Right hindlimb (tissue), 1 donor: Measurements from ENCODE around the gene NOP10.
"Not testable (repeated sequence)": the region's sequence is repeated elsewhere in the genome, so short reads cannot be mapped to it uniquely, and the experiment has no call there.

ENCODE experiments used
- DNase-seq: peaks from one replicate; pipeline ENCODE4 v3.0.0-alpha.2; 2018

Gene NOP10

DNA sequence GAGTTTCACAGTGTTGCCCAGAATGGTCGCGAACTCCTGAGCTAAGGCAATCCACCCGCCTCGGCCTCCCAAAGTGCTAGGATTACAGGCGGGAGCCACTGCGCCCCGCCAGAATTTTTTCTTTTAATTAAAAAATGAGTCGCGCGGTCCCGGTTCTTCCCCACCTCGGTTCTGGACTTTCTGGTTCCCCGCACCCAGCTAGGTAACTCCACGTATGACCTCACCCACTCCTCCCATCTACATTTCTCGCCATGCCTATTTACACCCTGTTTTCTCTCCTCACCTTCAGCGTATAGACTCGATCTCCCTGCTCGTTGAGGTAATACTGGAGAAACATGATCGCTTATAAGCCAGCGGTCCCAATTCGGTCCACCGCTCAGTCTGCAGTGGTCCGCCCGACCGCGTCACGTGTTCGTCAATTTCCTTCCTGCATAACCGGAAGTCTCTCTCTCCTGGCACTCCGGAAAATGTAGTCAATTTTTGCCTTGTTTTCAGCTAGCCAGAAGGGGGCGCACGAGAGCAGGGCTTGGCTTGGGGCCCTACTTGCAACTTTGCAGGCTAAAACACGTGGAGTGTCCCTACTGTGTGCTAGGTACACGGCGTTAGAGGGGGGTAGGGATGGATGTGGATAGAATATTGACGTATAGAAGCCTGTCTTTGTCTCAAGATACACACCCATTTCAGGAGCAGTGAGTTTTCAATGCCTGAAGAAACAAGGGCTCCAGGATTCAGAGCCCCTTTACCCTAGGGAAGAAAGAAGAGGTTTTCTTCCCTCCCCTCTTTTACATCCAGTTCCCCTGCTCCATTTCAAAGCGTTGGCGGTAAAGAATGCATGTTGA lies at the start of gene NOP10, which contains the start of gene NUTM1:
TSS of gene NOP10 (minus strand) at position 400 of the 839 bp plus-strand sequence. CDS start at position 337, 63 bp downstream.
TSS of gene NUTM1 (plus strand) at position 579 of the 839 bp plus-strand sequence. CDS start 382 bp downstream, outside the sequence.
- peak; percentile 94 for DNase-seq

DNA sequence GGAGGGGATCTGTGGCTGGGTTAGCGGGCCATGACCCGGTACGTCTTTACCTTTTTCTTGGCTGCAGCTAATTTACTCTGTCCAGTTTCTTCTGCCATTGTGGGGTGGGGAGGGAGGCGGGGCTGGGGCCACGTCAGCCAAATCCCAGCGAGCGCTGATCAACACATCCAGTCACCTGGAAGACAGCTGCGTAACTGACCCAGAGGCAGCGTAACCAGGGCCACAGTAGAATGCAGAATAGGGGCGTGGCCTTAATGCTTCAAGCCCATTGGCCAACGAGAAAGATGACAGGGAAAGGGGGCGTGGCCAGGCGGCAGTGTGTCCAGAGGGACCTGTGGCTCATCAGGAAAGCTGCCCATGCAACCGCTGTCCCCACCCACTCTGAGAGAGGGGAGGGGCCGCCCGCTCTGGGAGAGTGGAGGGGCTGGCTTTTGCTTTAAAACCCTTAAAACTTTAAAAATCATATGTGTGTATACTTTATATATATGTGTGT lies 46.7 kb upstream of the NOP10 start:
- DNase-seq, result not testable (repeated sequence)

DNA sequence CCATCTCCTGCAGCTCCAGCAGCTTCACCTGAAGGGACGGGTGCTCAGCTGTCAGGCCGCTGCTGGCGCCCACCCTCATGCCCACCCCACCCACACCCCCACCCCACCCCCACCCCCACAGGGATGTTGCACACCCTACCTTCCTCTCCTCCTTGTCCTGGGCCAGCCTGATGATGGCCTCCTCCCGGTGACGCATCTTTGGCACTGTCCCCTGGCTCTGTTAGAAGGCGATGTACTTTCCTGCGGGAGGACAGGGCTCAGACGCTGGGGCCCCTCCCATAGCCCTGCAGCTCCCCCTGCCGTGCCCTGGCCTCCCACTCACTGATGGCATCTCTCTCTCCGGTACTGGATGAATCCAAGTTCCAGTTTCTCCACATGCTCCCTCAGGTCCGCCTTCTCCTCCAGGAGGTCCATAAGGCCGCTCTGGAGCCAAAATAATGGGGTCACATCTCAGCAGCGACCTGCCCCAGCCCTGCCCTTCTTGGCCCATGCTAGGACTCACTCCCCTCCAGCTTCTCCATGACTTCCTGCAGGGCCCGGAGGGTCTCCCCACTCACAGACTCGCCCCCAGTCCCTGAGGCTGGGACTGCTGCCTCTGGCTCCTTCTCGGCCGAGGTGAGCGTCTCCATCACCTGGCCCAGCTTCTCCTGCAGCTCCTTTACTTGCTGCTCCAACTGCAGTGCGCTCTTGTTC lies 39.0 kb upstream of the NOP10 start:
- DNase-seq, result not testable (repeated sequence)

DNA sequence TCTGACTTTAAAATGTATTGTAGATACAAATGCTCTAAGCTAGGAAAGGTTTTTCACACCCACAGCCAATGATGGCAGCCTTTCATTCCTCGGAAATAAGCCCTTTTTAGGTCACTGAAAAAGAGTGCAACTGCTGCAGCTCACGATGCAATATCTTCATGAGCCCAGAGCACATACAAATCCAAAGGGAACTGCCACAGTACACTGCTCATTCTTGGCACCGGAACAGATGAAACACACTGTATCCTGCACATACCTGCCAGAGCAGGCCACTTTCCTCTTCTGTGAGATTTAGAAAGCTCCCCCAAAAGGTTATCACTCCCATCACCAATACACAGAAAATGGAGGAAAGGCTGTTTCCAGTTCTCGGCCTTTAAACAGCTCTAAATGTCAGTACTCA lies 37.6 kb upstream of the NOP10 start:
- not testable (repeated sequence) for DNase-seq

DNA sequence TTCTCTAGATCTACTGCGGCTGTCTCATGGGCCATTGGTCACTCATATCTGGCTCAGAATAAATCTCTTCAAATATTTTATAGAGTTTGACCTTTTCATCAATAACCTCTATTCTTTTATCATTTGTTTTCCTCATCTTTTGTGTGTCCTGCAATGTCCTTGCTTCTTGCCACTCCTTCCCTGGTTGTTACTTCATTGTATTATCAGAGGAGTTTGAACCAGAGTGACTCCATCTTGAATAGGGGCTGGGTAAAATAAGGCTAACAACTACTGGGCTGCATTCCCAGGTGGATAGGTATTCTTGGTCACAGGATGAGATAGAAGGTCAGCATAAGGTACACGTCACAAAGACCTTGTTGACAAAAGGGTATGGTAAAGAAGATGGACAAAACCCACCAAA lies 33.9 kb upstream of the NOP10 start:
- DNase-seq, result no peak

DNA sequence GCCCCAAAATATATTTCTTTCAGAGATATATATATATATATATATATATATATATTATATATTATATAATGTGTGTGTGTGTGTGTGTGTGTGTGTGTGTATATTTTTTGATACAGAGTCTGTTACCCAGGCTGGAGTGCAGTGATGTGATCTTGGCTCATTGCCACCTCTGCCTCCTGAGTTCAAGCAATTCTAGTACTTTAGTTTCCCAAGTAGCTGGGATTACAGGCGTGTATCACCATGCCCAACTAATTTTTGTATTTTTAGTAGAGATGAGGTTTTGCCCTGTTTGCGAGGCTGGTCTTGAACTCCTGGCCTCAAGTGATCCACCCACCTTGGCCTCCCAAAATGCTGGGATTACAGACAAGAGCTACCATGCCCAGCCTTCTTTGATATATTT lies 32.6 kb upstream of the NOP10 start:
- not testable (repeated sequence) for DNase-seq

DNA sequence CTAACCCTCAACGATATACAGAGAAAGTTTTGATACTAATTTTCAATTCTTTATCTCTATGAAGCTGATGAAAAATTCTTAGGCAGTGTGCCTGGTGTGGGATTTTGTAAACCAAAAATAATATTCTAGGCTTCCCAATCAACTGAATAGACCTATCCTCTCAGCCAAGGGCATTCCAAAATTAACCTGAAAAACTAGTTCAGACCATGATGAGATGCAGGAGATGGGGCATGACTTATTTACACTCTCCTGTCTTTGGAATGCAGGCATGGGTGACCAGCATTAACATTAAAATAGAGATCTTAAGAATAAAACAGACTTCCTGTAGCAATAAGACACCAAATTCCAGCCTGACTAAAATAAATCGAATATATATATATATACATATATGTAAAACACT lies 31.9 kb upstream of the NOP10 start:
- DNase-seq, result no peak

DNA sequence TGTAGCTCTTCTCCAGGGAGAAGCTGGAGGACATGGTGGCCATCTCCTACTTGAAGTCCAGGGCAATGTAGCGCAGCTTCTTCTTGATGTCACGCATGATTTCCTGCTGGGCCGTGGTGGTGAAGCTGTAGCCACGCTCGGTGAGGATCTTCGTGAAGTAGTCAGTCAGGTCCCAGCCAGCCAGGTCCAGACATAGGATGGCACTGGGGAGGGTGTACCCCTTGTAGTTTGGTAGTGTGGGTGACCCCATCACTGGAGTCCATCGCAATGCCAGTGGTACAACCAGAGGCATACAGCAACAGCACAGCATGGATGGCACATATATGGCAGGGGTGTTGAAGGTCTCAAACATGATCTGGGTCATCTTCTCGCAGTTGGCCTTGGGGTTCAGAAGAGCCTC lies 31.0 kb upstream of the NOP10 start:
- DNase-seq, result no peak

DNA sequence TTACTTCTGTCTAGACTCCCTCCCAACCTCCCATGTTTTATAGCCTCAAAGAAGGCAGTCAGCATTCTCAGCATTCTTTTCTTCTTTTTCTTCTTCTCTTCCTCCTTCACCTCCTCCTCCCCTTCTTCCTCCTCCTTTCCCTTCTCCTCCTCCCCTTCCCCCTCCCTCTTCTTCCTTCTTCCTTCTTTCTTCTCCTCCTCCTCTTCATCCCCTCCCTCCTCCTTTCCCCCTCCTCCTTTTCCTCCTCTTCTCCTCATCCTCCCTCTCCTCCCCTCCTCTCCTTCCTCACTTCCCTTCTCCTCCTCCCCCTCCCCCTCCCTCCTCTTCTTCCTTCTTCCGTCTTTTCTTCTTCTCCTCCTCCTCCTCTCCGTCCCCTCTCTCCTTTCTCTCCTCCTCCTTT lies 27.7 kb upstream of the NOP10 start:
- no peak for DNase-seq

DNA sequence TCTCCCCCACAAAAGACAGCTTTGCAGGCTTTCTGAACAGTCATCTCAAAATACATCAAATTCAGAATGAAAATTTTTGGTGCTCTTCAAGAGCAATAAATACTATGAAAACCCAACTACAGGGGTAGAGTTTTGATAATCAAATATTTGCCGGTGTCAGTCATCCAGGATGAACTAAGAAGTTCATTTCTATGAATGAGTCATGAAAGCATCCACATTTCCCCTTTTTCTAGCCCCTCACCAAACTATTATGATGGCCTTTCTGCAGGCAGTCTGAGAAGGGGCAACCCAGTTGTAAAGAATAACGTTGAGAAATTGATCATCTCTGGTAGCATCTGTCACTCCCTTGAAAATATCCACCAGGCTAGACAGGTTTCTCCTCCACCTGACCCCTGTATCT lies 27.2 kb upstream of the NOP10 start:
- no peak for DNase-seq

DNA sequence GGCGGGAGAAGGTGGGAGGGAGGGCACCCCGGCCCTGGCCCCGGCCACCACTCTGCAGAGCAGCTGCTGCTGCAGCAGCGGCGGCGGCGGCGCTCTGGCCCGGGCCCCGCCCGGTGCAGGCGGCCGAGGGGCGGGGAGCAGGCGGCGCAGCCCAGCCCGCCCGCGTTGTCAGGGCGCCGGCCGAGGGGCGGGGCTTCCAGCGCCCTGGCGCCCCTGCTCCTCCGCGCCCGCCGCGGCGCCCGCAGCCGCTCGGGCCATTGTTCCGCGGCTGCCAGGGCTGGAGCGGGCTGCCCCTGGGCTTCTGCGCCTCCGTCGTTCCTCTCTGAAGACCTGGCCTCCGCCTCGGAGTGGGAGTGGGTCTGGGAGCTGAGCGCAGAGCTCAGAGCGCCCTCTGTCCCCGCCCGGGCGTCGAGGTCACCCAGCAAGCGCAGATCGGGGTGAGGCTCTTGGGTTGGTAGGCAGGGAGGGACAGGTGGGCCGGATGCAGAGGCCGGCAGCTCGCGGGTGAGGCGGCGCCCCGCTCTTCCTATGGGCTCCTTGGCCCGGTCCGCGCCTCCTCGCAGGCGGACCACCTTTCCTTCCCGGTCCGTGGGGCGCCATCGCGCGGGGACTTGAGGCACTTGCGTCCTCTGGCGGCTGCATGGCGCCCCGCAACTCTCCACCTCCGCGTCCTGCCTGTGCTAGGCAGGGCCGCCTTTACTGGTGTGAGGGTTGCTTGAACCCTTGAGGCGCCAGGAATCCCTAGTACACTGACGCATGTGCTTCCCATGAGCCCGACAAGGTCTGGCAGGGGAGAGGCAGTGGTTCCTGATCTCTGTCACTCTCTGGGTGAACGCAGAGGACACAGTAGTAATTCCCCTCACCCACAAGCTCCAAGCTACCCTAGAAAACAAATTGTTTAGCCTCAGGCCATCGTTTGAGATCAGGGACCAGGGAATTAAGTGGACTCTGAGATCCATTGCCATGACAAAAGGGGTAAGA lies 24.5 kb upstream of the NOP10 start, which contains the start of gene LPCAT4:
TSS of gene LPCAT4 (minus strand) at position 96 of the 981 bp plus-strand sequence. CDS start 96 bp downstream, outside the sequence.
- DNase-seq, result peak; percentile 90

DNA sequence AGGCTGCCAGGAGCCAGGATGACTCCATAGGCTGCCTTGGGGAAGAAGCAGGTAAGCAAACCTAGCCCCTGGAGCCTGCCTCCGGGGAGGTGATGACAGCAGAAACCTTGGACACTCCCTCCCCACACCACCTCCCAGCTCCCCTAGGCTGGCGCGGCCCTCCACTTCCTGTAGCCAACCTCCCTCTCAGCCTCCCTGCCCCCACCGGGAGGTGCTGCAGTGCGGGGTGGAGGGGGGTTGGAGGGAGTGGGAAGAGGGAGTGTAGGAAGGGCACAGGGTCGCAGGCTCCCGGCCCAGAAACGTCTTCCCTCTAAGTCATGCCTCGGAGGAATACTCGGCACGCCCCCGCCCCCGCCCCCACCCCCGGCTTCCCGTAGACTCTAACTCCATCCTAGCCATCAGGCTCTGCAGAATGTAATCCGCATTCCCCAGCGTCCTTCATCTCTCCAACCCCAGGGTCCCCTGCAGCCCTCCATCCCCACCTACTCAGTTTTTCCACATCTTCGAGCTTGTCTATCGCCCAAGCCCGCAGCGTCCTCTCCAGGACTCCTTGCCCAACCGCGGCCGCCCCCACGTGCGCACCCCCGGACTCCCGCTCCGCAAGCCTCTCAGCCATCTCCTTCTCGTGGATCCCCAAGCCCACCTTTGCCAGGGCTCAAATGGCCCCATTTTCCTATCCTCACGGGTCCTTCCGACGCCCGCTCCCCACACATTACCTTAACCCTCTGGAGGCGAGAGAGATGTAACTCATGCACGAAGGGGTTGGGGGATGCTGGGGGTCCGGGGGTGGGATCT lies 23.5 kb upstream of the NOP10 start:
- peak; percentile 74 for DNase-seq

DNA sequence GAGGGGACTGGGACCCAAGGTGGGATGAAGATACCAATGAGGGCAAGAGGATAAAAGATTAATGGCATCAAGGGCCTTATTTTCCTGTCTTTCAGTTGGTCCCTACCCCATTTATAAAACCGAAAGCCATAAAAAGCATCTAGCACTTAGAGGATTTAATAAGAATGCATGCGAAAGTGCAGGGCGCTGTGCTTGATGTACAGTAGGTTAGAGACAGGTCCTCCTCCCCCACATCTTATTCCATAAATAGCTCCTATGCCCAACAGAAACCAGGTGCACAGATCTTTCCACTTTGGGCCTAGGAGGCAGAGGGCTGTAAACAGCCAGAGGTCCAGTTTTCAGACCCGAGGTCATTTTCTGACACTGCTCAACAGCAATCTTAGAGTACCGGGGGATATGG lies 22.9 kb upstream of the NOP10 start:
- no peak for DNase-seq

DNA sequence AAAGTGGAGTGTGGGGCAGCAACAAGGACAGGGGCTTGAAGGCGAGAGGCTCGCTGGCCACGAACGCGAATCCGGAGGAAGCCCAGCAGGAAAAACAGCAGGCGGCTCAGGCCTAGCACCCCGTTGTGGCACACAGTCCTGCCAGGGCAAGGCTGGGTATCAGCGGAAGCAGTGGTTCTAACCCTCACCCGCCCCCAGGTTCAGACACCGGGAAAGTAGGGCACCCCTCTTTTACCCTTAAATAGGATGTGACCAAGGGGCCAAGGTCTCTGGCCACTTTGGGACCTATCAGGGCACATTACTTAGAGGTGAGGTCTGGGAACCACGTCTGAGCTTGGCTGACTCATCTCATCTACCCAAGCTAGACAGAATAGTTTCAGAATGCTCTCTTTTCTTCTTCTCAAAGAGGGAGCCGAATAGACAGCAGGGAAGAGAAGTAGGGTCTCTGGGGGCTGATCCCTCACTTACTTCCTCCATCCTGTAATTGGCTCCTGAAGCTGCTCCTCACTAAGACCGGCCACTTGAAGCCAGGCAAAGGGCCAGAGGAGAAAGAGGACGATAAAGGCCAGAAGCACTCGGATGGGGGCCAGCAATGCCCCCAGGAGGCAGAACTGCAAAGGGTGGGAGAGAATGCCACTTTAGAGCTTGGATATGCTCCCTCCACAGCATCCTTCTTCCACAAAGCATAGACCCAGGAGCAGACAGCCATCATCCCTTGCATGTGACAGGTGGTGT lies 22.3 kb upstream of the NOP10 start:
- no peak for DNase-seq

DNA sequence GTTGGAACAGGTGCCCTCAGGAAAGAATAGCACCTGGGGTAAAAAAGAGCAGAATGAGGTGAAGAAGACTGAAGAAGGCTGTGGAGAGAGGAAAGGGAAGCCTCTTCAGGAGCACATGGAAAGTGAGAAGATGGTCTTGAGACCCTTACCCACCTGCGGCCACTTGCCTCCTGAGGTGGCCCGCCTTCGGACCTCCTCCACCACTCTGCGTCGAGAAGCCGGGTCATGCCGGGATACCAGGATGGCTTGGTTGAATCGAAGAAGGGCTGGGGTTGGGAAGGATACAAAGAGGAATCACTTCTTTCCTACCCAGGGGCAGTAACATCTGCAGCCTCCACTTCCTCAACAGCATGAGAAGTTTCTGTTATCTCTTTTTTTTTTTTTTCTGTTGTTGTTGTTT lies 21.1 kb upstream of the NOP10 start:
- no peak for DNase-seq

DNA sequence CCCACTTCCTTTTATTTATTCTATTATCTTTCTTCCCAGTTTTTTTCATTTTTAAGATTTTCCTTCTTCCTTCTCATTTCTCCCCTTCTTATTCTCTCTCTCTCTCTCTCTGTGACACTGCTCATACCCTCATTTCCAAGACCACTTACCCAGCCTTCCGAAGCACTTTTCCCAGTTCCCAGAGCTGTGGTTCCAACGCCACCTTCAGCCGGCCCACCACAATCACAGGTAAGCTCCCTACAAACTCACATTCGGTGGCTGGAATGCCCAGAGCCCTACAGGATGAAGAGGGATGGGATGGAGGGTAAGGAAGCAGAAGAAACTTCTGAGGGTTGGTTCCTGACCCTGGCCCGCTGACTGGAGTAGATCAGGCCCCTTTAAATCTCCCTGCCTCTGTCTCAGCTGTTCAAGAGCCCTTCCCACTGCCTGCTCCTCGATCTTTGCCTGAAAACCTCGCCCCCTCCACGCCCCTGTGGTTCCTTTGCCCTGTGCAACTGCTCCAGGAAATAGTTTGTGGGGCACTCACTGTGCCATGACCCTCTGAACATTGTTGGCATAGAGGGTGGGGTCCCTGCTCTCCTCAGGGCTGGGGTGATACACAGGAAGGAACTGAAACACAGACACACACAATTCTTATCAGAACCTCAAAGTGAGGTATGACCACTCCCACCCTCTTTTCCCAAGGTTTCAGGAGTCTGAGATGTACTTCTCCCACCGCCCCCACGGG lies 19.3 kb upstream of the NOP10 start:
- no peak for DNase-seq

DNA sequence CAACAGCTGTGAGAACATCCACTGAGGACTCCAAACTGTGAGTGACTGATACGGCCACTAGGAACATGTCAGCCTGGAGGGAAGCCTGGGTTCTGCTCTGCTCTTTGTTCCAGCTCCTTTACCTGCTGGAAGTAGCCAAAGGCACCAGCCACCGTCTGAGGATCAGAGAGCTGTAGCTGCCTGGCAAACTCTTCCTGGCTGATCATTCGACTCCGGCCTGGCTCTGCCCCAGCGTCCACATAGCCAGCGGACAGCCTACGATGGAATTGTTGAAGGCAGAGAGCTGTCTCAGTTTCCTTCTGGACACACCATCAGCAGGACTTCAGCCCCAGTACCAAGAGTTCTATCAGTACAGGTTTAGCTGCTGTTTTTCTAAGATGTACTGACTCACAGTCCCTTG lies 18.3 kb upstream of the NOP10 start:
- DNase-seq, result no peak

DNA sequence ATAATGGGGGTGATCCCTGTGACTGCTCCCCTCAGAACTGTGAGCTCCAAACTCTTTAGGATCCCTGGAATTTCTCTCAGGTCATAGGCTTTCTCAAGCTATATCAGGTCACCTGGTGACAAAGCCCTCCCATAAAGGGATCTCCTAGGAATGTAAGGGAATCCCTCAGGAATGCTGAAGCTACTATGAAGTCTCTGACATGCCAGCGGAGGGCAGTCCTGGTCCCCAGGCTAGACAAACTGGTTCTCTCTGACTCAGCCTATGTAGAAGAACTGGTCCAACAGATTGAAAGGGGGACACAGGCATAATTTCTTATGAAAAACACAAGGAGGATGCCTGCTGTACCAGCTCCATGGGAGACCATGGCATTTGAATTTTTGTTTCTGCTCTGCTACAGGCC lies 17.4 kb upstream of the NOP10 start:
- no peak for DNase-seq

DNA sequence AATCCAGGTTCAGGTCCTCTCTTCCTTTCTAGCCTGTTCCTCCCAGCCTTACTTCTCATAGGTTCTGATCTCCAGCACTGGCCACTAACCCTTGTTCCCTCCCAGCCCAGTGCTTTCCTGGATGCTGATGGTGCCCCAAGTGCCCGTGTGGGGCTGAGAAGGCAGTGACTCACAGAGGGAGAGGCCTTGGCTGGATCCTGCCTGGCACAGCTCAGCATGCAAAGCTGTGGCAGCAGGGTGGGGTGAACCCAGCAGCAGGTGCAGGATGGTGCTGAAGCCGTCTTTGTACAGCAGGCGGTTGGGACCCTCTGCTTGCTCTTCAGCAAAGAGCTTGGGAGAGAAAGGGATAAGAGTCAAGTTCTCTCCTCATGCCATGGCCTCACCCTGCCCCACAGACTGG lies 16.5 kb upstream of the NOP10 start:
- DNase-seq, result no peak

DNA sequence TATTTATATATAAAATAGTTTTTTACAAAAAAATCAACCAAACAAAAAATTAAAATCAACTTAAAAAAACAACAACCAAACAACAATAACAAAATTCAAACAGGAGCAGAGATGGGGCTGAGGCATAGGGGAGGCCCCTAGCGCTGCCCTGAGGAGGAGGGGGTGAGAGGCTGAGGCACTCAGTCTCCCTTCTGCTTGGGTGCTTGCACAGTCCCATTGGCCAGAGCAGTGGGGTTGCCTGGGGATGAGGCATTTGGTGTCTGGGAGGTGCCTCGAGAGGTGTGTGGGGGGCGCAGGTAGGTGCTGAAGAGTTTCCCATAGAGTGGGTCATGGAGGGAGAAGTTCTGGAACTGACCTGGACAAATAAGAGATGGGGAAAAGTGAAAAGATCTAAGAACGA lies 16.0 kb upstream of the NOP10 start:
- DNase-seq, result no peak
